ENCODE measurements around the gene IQGAP2.

The IQGAP2 gene

GRCh38 chr5:76580981-76581380 is 177.9 kb downstream of the IQGAP2 start:
- no peak overlapping the region for H3K4me2 ChIP-seq (ENCODE audit: low read length)
- H3K36me3 ChIP-seq (ENCODE audit: control insufficient read depth, low read length): no peaks in the 10 kb centered on the region; the same call in 1 of the 2 replicates

GRCh38 chr5:76582230-76583162 is 179.4 kb downstream of the IQGAP2 start:
- no peaks in the 10 kb centered on the region for H3K9me2 ChIP-seq (replicated peaks; ENCODE audit: control insufficient read depth, low read length)
- H3K9me3 ChIP-seq (ENCODE audit: control insufficient read depth, insufficient read depth, low read length): no peaks in the 10 kb centered on the region
- H3K27me3 ChIP-seq (ENCODE audit: control insufficient read depth, low read length): no peaks in the 10 kb centered on the region
- TF ChIP-seq EZH2phosphoT487 (IDR thresholded peaks at IDR 0.05; ENCODE audit: borderline replicate concordance, low read length): no peak
- TF ChIP-seq CTCF (IDR thresholded peaks at IDR 0.05; ENCODE audit: low read depth, low read length, poor library complexity, severe bottlenecking): no peak
- no peaks in the 10 kb centered on the region for H4K20me1 ChIP-seq (ENCODE audit: control insufficient read depth, insufficient read depth, low read depth, low read length)
- H3K4me2 ChIP-seq (ENCODE audit: low read length): peak overlapping the region; percentile 31
- no peak overlapping the region for H3K4me3 ChIP-seq (ENCODE audit: low read length)
- H3K4me1 ChIP-seq (ENCODE audit: control insufficient read depth, low read length): peaks cover 22% of the 10 kb centered on the region
- peaks cover 3% of the 10 kb centered on the region; the same call in 1 of the 2 replicates for H3F3A ChIP-seq (ENCODE audit: control insufficient read depth, insufficient read depth)
- no peak overlapping the region for H3K27ac ChIP-seq (ENCODE audit: low read depth, low read length)
- no peaks in the 10 kb centered on the region for H3K36me3 ChIP-seq (ENCODE audit: control insufficient read depth, low read length)
- no peaks in the 10 kb centered on the region for H3K79me2 ChIP-seq (ENCODE audit: control insufficient read depth, low read length)

More at GRCh38 chr5:76580981-76581380, 177.9 kb downstream of the IQGAP2 start:
- no peaks in the 10 kb centered on the region for H3K79me2 ChIP-seq (ENCODE audit: control insufficient read depth, low read length)
- no peak overlapping the region for H3K4me3 ChIP-seq (ENCODE audit: low read length)
- H4K20me1 ChIP-seq (ENCODE audit: control insufficient read depth, insufficient read depth, low read depth, low read length): no peaks in the 10 kb centered on the region
- H3K4me1 ChIP-seq (ENCODE audit: control insufficient read depth, low read length): peaks cover 22% of the 10 kb centered on the region
- H3K27me3 ChIP-seq (ENCODE audit: control insufficient read depth, low read length): no peaks in the 10 kb centered on the region
- H3K27ac ChIP-seq (ENCODE audit: low read depth, low read length): no peak overlapping the region
- peaks cover 5% of the 10 kb centered on the region; the same call in 1 of the 2 replicates for H3F3A ChIP-seq (ENCODE audit: control insufficient read depth, insufficient read depth)
- no peaks in the 10 kb centered on the region for H3K9me2 ChIP-seq (replicated peaks; ENCODE audit: control insufficient read depth, low read length)
- H3K9me3 ChIP-seq (ENCODE audit: control insufficient read depth, insufficient read depth, low read length): no peaks in the 10 kb centered on the region
- TF ChIP-seq EZH2phosphoT487 (IDR thresholded peaks at IDR 0.05; ENCODE audit: borderline replicate concordance, low read length): no peak
- TF ChIP-seq CTCF (IDR thresholded peaks at IDR 0.05; ENCODE audit: low read depth, low read length, poor library complexity, severe bottlenecking): no peak

- Histone ChIP-seq H3K79me2 (ENCODE audit: control insufficient read depth, low read length) (no peaks in the 10 kb centered on the region), H3K36me3 (ENCODE audit: control insufficient read depth, low read length) (no peaks in the 10 kb centered on the region), H4K20me1 (ENCODE audit: control insufficient read depth, insufficient read depth, low read depth, low read length) (no peaks in the 10 kb centered on the region), H3K9me3 (ENCODE audit: control insufficient read depth, insufficient read depth, low read length) (no peaks in the 10 kb centered on the region), H3K27me3 (ENCODE audit: control insufficient read depth, low read length) (no peaks in the 10 kb centered on the region), H3K4me2 (ENCODE audit: low read length) (no peak overlapping the region), H3K9me2 (replicated peaks; ENCODE audit: control insufficient read depth, low read length) (no peaks in the 10 kb centered on the region), H3K4me3 (ENCODE audit: low read length) (no peak overlapping the region), H3K4me1 (ENCODE audit: control insufficient read depth, low read length) (peaks cover 22% of the 10 kb centered on the region), H3K27ac (ENCODE audit: low read depth, low read length) (no peak overlapping the region), H3F3A (ENCODE audit: control insufficient read depth, insufficient read depth) (peaks cover 3% of the 10 kb centered on the region; the same call in 1 of the 2 replicates)
- TF ChIP-seq EZH2phosphoT487 (IDR thresholded peaks at IDR 0.05; ENCODE audit: borderline replicate concordance, low read length) (no peak), CTCF (IDR thresholded peaks at IDR 0.05; ENCODE audit: low read depth, low read length, poor library complexity, severe bottlenecking) (peak; percentile 27)
Observed at GRCh38 chr5:76583163-76584047, 180.3 kb downstream of the IQGAP2 start.

Data from DOHH2 (cell line).